Tibial nerve (tissue), 4 donors: ENCODE data around the gene MED20.

ENCODE experiments used
- CTCF ChIP-seq, 5 experiments: fragments of 200-600 bp in 3 of 5; fragments of 450-650 bp in 2 of 5; sonication (generic) in 3 of 5; IDR thresholded peaks; one replicate each; pipeline ENCODE4 v1.5.1; 2016 to 2019; ENCODE audit warnings: antibody characterized with exemption in 5 of 5, mild to moderate bottlenecking in 3 of 5, moderate library complexity in 2 of 5
- EP300 ChIP-seq, 2 donors: sonication (generic); formaldehyde crosslinking; IDR thresholded peaks; one replicate each; pipeline ENCODE4 v1.6.1; 2017; ENCODE audit warnings: antibody characterized with exemption in 2 of 2, mild to moderate bottlenecking in 1 of 2

DNA sequence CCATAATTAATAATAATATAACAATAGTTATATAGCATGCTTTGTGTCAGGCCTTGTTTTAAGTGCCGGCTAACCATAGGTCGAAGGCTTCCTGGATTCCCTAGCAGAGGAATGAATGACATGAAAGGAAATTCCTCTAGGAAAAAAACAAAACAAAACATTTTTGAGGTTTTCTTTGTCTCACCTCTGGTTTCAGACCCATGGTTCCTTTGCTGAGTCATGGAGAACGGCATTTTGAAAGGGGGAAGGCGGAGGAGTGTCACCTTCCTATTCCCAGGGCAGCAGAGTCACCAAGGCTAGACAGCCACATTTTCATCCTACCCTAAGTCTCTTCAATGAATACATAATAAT, 46.0 kb upstream of the MED20 start:
- TF ChIP-seq EP300 (IDR thresholded peaks at IDR 0.05) (no peak), CTCF (IDR thresholded peaks at IDR 0.05) (no peak)
